NCI-H2196 treated with DMSO at 0.1 percent for 48 hours (cell line): Measurements from ENCODE around the gene TMEM41B.
"Not testable (repeated sequence)": the region's sequence is repeated elsewhere in the genome, so short reads cannot be mapped to it uniquely, and the experiment has no call there.

Experiments
- DNase-seq: peaks from one replicate; lab custom pipeline; 2025; ENCODE audit not compliant: unreplicated experiment; lab: John Stamatoyannopoulos, UW

The TMEM41B gene

GRCh38 chr11:9314291-9315077, at the start of gene TMEM41B:
Gene TMEM41B, minus strand, starts transcription at chr11:9314593. Its CDS starts 152 bp downstream, at chr11:9314441.
- peak; percentile 97 for DNase-seq

DNA sequence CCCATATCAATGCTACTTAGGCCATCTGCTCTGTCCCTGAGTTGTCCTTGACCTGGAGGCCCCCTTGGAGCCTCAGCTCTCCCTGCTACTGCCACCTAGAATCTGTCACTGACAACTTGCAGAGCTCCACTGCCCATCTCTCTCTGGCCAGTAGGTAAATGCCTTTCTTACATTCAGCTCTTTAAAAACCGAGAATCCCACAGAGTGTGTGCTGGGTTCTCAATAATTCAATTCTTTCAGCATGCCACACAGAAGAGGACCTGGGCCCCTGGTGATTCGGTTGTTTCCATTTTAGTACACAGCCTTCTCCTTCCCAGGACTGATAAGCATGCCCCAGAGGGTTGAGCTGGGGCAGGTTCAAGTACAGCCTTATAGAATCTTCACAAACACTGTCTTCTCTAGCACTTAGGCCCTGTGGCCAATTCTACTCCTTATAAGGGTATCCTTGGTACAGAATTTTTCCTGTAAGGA, 48.0 kb upstream of the TMEM41B start:
- no peak for DNase-seq

GRCh38 chr11:9360862-9361622, 46.6 kb upstream of the TMEM41B start:
- not testable (repeated sequence) for DNase-seq

DNA sequence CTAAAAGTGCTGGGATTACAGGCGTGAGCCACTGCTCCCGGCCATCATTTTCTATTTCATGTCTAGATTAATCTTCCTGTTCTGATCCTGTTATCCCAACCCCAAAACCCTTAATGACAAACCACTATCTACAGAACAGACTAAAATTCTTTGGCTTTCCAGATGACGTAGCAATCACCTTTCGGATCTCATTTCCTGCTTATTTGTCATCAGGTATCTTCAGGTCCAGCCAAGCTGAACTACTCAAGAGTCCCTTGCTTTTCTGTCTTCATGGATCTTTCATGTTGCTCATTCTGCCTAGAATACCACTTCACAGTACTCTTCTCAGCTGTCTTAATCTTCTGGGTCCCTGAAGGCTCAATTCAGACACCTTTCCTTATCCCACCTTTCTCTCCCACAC, 42.6 kb upstream of the TMEM41B start:
- no peak for DNase-seq

- no peak for DNase-seq
Measured at GRCh38 chr11:9351321-9351881, 37.0 kb upstream of the TMEM41B start.

DNA sequence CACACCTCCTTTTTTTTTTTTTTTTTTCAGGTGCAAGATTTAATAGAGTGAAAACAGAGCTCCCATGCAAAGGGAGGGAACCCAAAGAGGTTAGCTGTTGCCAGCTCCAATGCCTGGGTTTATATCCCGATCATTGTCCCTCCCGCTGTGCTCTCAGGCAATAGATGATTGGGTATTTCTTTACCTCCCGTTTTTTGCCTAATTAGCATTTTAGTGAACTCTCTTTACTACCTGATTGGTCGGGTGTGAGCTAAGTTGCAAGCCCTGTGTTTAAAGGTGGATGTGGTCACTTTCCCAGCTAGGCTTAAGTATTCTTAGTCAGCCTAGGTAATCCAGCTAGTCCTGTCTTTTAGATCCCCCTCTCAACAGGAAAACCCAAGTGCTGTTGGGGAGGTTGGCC, 33.4 kb upstream of the TMEM41B start:
- DNase-seq = not testable (repeated sequence)

DNA sequence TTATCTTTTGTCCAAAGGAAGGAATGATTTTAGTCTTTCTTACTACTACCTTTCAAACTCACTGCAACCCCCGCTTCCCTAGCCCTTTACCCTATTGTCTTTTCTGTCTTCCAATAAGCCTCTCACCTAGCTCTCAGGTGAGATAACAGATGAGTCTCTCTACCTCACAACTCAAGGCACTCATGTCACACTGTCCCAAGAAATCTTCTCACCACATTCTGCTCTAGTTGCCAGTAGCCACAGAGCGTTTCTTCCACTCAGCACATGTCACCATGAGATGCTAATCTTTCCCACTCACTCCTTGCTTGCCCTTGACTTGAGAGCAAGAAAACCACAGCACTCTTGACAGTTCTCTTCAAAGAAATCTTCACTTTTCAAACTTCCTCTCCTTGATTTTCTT, 32.7 kb upstream of the TMEM41B start:
- DNase-seq = no peak

- DNase-seq = no peak
Measured at GRCh38 chr11:9344061-9344680, 29.8 kb upstream of the TMEM41B start.

DNA sequence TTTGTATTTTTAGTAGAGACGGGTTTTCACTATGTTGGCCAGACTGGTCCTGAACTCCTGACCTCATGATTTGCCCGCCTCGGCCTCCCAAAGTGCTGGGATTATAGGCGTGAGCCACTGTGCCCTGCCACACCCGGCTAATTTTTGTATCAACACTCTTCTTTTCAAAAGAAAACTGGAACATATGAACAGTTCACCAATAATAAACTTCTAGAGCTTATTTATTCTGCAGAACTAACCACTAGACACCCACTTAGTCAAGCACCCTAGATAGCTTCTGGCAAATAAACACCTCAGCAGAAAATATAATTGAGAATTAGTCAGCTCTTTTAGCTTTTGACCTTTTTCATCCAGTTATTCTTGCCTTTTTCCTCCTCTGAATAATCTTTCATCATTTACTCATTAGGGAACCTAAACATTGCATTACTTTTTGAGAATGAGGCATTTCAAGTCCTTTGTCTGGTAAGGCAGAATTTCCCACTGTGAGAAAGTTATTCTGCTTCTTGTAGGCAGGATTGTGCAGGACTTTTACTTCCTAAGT, 27.3 kb upstream of the TMEM41B start:
- no peak for DNase-seq

- DNase-seq = no peak
Measured at GRCh38 chr11:9332655-9333054, 18.3 kb upstream of the TMEM41B start.

DNA sequence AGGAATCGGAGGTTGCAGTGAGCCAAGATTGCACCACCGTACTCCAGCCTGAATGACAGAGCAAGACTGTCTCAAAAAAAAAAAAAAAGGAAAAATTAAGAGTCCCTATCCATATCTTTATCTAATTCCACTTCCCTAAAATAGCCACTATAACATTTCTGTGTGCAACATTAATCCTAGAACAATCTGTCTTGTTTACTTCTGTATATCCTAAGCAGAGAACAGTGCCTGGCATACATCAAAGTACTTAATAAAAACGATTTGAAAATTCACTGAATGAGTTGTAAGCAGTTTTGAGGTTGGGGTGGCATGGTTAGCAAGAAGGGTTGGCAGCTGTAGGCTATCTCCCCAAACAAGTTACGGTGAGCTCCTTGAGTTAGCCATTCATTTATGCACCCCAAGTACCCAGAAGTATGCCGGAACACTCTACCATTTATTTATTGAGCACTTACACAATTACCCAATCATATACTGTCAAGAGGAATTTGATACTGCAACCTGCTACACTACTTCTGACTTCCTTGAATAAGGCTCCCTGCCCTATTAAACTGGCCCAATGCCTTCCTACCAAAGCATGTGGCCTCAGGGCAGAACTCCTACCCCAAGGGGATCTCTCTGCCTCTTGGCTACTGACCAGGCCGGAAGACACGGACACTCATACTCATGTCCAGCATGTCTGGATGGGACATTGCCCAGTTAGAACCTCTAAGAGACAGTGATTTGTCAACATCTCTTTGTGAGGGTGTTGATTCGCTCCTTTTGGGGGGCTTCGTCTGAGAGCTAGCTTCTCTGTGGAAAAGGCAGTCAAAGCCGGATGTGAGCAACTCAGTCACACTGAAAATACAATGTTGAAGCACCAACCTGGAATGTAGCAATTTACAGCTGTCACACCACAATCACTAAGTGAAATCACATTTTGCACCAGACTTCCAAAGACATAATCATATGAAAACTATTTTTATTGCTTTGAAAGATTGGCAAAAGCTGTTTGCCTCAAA, 16.3 kb upstream of the TMEM41B start:
- no peak for DNase-seq

DNA sequence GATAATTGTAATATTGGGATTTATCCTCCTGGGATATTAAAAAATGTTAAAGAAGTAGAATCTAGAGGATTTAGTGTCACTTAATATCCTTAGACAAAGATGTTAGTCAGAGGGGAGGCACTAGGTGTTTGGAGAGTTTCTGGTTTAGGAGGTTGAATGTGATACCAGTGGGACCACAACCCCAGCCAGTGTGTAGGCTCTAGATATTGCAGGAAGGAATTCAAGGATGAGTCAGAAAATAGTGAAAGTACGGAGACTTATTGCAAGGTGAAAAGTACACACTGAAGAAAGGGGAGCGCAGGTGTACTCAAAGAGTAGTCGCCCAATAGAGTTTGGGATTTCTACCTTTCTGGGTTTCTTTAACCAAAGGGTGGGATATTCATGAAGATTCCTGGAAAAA, 5.7 kb upstream of the TMEM41B start:
- DNase-seq = no peak

GRCh38 chr11:9319377-9320001, 5.1 kb upstream of the TMEM41B start:
- not testable (repeated sequence) for DNase-seq

DNA sequence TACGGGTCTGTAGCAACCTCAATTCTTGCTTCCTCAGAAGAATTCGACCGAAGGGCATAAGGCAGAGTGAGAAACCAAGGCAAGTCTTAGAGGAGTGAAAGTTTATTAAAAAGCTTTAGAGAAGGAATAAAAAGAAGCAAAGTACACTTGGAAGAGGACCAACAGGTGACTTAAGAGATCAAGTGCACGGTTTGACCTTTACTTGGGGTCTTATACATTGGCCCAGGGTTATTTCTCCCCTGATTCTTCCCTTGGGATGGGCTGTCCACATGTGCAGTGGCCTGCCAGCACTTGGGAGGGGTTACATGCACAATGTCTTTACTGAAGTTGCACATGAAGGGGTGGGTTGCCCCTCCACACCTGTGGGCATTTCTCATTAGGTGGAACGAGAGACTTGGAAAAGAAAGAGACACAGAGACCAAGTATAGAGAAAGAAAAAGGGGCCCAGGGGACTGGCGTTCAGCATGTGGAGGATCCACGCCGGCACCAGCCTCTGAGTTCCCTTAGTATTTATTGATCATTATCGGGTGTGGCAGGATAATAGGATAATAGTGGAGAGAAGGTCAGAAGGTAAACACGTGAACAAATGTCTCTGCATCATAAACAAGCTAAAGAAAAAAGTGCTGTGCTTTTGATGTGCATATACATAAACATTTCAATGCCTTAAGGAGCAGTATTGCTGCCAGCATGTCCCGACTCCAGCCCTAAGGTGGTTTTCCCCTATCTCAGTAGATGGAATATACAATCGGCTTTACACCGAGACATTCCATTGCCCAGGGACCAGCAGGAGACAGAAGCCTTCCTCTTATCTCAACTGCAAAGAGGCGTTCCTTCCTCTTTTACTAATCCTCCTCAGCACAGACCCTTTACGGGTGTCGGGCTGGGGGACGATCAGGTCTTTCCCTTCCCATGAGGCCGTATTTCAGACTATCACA, 4.3 kb upstream of the TMEM41B start:
- not testable (repeated sequence) for DNase-seq

DNA sequence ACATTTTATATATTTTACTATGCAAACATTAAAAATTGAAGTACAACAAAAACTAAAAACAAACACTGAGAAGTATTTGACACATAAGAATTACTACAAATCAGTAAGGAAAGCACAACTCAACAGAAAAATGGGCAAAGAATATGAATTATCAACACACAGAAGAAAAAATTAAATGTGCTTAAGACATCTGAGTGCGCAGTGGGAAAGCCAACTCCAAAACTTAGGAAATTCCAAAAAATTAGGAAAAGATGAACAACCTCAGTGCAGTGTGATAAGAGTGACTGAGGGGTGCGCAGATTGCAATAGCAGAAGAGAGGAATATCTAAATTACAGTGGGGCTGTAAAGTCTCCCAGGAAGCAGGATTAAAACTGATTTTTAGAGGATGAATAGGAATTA, 1.9 kb upstream of the TMEM41B start:
- no peak for DNase-seq

DNA sequence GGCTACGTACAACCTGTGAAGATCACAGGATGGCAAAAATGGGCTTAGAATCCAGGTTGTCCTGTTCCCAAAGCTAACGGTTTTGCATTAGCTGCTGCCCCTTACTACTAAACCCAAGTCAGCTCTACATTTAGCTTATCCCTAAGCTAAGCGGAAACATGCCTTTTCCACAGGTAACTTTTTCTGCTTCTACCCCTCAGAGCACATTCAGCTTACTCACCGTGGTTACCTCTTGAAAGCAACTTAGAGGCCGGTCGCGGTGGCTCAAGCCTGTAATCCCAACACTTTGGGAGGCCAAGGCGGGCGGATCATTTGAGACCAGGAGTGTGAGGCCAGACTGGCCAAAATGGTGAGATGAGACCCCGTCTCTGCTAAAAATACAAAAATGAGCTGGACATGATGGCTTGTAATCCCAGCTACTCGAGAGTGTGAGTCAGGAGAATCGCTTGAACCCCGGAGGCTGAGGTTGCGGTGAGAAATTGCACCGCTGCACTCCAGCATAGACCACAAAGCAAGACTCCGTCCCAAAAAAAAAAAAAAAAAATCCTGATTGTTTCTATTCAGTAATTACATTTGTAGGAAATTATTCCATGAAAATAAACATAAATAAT, 790 bp upstream of the TMEM41B start:
- no peak for DNase-seq

DNA sequence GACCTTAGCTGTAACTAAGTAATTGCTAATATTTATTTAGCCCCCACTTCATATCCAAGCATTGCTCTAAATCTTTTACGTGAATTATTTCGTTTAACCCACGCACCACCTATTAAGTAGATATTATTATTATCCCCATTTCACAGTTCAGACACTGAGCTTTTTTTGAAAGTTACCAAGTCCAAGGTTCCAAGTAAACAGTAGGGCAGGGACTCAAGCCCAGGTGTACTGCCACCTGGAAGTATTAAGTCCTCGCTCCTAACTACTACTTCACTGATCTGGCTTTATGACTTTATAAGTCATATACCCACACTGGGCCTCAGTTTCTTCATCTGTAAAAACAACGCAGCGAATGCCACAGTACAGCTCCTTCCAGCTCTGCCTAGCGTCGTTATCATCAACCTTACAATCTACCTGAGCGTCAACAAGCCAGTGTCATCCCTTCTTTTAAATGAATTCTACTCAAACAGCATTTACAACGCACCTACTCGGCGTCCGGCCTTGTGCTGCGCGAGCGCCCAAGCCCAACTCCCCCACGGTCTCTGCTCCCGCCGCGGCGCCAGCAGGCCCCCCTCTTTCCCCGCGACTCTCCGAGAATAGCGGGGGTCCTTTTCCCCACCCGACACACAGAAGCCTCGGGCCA, 624 bp downstream of the TMEM41B start:
- no peak for DNase-seq
